WERI-Rb-1 (cell line): ENCODE results near the gene BCAP29.

ENCODE experiments used
- DNase-seq: peaks from one replicate; pipeline ENCODE4 v3.0.0-alpha.2; 2020
- H3K27ac ChIP-seq: fragments of 250-450 bp; sonication (Bioruptor Pico); 2 replicates; pipeline ENCODE4 v1.5.1; 2020; ENCODE audit warnings: mild to moderate bottlenecking, moderate library complexity
- H3K27me3 ChIP-seq: fragments of 250-450 bp; sonication (Bioruptor Pico); 2 replicates; pipeline ENCODE4 v1.5.1; 2021; ENCODE audit warnings: mild to moderate bottlenecking, low read depth, moderate library complexity; ENCODE audit not compliant: insufficient read depth, severe bottlenecking
- H3K36me3 ChIP-seq: fragments of 250-450 bp; sonication (Bioruptor Pico); 2 replicates; pipeline ENCODE4 v1.5.1; 2020; ENCODE audit warnings: mild to moderate bottlenecking, moderate library complexity
- H3K4me3 ChIP-seq: 2 replicates; pipeline ENCODE4 v1.5.1; 2011; ENCODE audit warnings: low read depth, mild to moderate bottlenecking, control low read depth, low read length
- H3K9me3 ChIP-seq: fragments of 250-450 bp; sonication (Bioruptor Pico); 2 replicates; pipeline ENCODE4 v1.5.1; 2021; ENCODE audit warnings: mild to moderate bottlenecking, moderate library complexity; ENCODE audit not compliant: severe bottlenecking
- TF ChIP-seq, protein P1 (sequence below): IDR thresholded peaks from 2 replicates; pipeline ENCODE4 v1.5.1; 2011; ENCODE audit warnings: low read depth, mild to moderate bottlenecking, control low read depth, inconsistent platforms, low read length

BCAP29 gene

DNA sequence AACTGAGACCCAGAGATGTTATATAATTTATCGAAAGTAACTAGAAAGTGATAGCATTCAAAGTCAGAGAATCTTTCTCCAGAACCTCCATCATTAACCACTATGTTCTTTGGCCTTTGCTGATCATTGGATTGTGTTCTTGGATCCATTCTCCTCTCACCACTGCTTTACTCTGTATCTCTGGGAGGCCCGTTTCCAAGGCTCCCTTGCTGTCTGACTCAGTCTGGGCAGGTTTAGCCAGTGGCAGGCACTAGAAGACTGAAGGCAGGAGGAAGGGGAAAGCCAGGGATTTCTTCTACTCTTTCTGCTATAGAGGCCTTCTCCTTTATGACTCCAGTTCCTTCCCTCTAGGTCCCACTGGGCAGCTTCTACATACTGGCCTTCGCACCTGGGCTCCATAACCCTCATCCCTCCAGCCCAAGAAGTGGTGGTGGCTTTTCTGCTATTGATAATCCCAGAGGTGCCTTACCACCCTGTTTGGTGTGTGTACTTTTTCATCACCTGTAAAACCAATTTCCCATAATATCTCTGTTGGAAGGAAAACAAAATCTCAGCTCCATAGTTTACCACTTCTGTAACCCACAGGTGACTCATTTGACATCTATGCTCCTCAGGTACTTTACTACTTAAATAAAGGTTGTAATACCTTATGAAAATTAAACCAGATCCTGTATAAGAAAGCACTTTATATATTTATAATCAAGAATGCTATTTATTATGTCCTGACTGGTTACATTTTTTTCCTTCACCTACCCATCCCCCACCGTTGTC is 36.0 kb downstream of the BCAP29 start:
- no peak overlapping the region for H3K4me3 ChIP-seq
- no peak for DNase-seq
- H3K36me3 ChIP-seq: peaks cover 37% of the 10 kb centered on the region
- no peaks in the 10 kb centered on the region for H3K9me3 ChIP-seq
- no peaks in the 10 kb centered on the region for H3K27me3 ChIP-seq
- H3K27ac ChIP-seq: no peak overlapping the region
- TF ChIP-seq, protein P1, sequence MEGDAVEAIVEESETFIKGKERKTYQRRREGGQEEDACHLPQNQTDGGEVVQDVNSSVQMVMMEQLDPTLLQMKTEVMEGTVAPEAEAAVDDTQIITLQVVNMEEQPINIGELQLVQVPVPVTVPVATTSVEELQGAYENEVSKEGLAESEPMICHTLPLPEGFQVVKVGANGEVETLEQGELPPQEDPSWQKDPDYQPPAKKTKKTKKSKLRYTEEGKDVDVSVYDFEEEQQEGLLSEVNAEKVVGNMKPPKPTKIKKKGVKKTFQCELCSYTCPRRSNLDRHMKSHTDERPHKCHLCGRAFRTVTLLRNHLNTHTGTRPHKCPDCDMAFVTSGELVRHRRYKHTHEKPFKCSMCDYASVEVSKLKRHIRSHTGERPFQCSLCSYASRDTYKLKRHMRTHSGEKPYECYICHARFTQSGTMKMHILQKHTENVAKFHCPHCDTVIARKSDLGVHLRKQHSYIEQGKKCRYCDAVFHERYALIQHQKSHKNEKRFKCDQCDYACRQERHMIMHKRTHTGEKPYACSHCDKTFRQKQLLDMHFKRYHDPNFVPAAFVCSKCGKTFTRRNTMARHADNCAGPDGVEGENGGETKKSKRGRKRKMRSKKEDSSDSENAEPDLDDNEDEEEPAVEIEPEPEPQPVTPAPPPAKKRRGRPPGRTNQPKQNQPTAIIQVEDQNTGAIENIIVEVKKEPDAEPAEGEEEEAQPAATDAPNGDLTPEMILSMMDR: no peak

DNA sequence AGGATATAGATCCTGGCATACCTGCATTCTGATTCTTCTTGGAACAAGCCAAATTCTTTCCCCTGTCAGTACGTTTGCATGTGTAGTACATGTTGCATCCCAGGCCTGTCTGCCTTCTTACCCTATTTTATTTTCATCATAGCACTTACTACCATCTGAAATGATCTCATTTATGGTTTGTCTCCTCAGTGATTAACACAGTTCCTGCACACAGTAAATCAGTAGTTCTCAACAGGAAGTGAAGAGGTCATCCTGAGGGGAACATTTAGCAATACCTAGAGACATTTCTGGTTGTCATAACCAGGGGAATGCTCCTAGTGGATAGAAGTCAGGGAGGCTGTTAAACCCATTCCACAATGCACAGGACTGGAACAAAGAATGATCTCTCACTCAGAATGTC is 42.4 kb downstream of the BCAP29 start:
- H3K36me3 ChIP-seq: no peaks in the 10 kb centered on the region; the same call in 1 of the 2 replicates
- no peak for DNase-seq
- H3K27me3 ChIP-seq: no peaks in the 10 kb centered on the region
- H3K27ac ChIP-seq: no peak overlapping the region
- no peak overlapping the region for H3K4me3 ChIP-seq
- TF ChIP-seq, protein P1: no peak
- peaks cover 3% of the 10 kb centered on the region for H3K9me3 ChIP-seq

DNA sequence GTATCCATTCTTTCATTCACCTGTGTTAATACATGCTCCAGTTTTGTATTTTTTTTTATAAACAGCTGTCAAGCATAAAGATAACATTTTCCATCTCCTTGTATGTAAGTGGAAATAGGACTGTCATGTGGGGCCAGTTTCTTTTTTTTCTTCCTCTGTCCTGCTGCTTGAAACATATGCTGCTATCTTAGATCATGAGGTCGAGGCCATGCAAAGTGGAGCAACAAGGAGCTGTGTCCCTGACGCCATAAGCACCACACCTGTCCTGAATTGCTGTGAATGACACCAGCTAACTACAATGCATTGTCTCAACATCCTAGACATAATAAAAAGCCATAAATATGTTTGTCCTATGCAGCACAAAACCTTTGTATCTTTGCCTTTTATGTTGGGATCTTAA is 42.8 kb downstream of the BCAP29 start:
- Histone ChIP-seq H3K36me3 (no peaks in the 10 kb centered on the region; the same call in 1 of the 2 replicates), H3K27ac (no peak overlapping the region), H3K27me3 (no peaks in the 10 kb centered on the region), H3K4me3 (no peak overlapping the region), H3K9me3 (peaks cover 3% of the 10 kb centered on the region)
- TF ChIP-seq, protein P1: no peak
- no peak for DNase-seq

DNA sequence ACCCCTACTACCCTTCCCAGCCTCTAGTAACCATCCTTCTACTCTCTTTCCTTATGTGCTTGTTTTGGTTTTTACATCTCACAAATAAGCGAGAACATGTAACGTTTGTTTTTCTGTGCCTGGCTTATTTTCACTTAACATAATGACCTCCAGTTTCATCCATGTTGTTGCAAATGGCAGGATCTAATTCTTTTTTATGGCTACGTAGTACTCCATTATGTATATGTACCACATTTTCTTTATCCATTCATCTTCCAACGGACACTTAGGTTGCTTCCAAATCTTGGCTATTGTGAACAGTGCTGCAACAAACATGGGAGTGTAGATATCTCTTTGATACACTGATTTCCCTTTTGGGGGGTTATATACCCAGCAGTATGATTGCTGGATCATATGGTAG is 47.0 kb downstream of the BCAP29 start:
- no peak for DNase-seq
- peaks cover 3% of the 10 kb centered on the region for H3K9me3 ChIP-seq
- no peak overlapping the region for H3K27ac ChIP-seq
- TF ChIP-seq, protein P1: no peak
- H3K4me3 ChIP-seq: no peak overlapping the region
- H3K36me3 ChIP-seq: no peaks in the 10 kb centered on the region
- no peaks in the 10 kb centered on the region for H3K27me3 ChIP-seq

DNA sequence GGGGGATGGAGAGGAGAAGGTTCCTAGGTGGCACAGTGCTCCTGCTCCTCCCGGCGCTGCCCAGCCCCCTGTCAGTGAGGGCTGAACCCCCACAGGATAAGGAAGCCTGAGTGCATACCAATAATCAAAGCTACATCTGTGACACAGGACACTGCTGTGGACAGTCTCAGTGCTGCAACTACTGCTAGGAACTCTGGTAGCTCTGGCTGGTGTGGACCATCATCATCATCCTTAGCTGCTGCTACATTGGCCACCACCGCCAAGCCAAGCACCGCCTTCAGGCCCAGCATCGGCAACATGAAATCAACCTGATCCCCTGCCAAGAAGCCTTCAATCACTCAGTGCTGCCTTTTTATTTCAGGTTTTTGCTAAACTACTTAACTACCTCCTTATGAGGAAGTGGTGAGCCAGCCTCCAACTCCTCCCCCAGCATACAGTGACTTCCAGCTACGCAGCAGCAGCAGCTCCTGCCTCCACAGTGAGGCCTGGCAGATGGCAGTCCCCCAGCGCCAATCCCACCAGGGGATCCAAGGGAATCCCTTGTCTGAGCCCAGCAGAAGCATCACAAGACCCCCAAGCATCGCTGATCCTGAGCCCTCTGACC is 48.5 kb downstream of the BCAP29 start:
- Histone ChIP-seq H3K4me3 (no peak overlapping the region), H3K27ac (no peak overlapping the region), H3K36me3 (no peaks in the 10 kb centered on the region), H3K27me3 (no peaks in the 10 kb centered on the region), H3K9me3 (peaks cover 3% of the 10 kb centered on the region)
- TF ChIP-seq, protein P1: no peak
- no peak for DNase-seq
